GM18502 (cell line): ENCODE results near the gene EFNA5.

Source experiments
- ATAC-seq: cut with Tn5 transposase; IDR thresholded peaks from one replicate; pipeline ENCODE4 v1.9.1; 2021; ENCODE audit warnings: mild to moderate bottlenecking; ENCODE audit not compliant: unreplicated experiment, poor library complexity

The EFNA5 gene

DNA sequence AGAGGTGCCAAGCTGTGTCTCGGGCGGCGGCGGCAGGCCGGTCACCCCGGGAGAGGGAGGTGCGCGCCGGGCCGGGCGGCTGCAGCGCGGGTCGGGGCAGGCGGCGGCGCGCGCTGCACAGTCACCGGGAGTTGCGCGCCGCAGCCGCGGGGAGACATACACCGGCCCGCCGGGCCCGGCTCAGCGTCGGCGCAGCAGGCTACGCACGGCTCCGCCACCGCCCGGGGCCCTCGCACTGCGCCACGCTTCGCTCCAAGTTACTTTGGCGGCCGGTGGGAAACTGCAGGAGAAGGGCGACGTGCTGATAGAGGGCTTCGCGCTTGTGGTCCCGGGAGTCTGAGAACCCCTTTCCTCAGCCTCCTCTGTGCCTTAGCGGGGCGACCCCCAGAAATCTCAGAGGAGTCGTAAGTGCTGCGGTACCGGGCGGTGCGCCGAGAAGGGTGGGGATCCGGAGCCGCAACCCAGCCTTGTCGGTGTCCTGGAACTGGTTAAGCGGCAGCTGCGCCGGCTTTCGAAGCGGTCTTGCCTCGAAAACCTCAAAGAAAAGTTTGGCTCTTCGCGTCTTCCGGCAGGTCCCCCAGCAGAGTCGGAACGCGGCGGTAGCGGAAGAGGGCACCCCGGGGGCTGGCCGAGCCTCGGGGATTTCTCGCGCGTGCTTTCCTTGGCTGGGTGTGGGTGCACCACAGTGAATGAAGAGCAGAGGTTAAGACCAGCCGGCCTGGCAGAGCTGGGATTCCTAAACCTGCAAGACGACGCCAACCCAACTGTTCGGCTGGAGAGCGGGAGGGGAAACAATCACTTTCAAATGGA is at the start of gene EFNA5:
Gene EFNA5 (minus strand): TSS at position 6 of the 810 bp plus-strand sequence.
- peak; percentile 34 for ATAC-seq

DNA sequence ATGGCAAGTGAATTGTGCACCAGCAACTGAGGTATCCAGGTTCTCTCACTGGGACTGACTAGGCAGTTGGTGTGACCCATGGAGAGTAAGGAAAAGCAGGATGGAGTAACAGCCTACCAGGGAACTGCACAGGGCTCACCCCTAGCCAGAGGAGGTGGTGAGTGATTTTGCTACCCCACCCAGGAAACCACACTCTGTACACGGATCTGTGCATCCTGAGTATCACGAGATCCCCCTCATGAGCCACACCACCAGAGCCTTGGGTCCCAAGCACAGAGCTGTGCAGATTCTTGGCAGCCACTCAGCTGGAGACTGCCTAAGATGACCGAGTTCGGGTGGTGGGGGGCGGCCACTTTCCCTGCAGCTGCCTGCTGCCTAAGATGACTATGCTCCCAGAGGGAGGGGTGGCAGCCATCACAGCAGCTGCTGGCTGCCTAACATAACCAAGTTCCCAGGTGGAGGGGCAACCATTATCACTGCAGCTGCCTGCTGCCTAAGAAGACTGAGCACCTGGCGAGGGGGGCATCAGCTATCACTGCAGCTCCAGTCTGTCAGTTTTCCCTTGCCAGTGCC is 48.4 kb upstream of the EFNA5 start:
- no peak for ATAC-seq

DNA sequence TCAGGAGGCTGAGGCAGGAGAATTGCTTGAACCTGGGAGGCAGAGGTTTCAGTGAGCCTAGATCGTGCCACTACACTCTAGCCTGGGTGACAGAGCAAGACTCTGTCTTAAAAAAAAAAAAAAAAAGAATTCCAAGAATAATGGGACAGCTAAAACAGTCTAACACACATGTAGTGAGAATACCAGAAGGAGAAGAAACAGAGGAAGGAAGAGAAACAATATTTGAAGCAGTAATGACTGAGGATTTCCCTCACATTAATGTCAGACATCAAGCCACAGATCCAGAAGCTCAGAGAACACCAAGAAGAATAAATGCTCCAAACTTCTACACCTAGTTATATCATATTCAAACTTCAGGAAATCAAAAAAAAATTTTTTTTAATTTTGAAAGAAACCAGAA is 47.1 kb upstream of the EFNA5 start:
- ATAC-seq = no peak

DNA sequence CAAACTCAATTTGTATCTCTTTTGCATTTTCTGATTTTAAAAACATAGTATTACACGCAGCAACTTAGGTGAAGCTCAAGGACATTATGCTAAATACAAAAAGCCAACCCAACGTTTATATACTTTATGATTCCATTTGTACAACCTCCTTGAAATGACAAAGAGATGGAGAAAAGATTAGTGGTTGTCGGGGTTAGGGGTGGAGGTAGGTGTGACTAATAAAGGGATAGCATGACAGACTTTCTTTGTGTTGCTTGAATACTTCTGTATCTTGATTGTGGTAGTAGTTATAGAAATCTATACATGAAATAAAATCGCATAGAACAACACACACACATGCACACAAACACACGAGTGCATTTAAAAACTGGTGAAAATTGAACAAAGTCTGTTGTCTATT is 42.5 kb upstream of the EFNA5 start:
- no peak for ATAC-seq

DNA sequence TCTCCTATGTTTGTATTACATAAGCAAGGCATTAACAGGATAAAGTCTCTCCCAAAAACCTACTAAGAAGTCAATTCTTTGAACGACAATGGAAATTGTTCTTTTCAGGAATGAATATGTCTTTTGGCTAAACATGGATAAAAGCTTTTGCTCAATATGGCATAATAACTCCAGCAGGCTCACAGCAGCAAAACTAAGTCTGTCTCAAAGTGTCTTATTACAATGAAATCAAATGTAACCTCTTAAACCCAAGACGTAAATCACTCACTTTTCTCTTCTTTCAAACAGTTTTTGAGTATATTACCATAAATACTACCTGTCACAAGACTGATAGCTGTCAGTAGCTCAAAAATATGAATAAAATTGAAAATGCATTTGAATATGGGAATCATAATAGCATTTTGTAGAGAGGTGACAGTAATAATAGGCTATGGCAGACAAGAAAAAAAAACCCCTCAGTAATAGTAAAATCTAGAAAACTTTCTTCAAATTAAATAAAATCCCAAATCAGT is 41.7 kb upstream of the EFNA5 start:
- ATAC-seq = no peak

DNA sequence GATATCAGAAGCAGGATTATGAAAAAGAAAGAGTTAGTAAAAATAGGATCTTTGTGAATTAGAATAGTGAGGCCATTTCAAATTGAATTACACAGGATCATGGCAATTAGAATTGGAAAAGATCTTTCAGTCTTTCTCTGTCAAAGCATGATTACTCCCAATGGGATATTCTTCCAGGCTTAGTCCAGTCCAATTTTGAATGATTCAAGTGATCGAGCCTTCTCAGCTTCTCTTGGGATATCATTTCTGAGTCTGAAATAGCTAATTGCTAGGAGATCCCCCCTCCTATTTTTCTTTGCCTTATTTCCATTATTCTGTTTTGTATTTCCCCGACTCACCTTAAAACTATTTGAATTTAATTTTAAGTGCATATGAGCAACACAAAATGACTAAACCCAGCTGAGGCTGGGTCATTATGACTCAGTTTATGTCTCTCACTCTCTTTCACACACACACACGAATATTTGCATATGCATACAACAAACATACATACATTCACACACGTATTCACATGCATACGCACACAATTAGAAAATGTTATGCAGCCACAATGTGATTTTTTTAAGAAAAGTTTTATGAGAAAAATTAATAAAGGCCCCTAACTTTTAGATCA is 34.8 kb upstream of the EFNA5 start:
- no peak for ATAC-seq

DNA sequence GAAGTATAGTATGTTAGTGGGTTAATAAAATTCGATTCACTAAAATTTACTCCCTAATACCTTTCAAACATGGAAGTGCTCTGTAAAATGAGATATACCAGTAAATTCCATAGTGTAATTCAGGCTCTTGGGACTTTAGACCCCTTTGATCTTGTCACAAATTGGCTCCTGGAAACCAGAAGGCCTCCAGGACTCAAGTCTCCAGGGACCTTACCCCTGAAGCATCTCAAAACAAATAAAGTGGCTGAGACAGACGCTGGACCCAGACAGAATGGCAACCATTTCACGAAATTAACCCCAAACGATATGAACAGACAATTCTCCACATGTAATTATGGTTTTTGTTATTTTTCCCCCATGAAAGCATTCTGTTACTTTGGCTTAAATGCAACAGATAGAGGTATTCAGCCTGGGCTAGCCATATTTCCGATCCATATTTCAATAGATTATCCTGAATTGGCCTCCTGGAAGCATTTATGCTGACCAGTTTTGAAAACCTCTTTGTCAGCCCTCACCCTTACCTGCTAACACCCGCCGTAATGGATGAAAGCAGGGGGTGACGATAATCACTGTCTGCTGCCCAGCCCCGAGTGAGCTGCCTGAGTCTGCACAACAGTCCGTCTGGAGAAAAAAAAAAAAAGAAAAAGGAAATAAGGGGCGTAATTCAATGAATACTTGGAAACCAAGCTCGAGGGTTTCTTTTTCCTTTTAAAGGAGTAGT is 34.1 kb upstream of the EFNA5 start:
- no peak for ATAC-seq

DNA sequence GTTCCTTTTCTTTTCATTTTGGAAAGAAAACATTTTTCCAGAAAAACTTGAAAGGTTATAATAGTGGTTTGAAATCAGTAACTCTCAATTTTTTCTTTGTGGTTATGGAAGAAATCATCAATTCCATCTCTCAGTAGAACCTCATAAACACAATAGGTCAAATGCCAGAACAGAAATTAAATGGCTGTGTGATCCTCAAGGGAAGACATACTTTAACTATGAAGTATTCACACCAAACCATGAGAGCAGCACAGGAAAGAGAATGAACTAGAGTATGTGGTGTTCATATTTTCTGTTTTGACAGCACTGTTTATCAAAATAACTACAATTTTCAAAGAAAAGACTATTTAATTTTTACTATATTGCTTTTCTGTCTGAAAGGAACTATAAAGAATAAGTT is 29.7 kb upstream of the EFNA5 start:
- no peak for ATAC-seq

DNA sequence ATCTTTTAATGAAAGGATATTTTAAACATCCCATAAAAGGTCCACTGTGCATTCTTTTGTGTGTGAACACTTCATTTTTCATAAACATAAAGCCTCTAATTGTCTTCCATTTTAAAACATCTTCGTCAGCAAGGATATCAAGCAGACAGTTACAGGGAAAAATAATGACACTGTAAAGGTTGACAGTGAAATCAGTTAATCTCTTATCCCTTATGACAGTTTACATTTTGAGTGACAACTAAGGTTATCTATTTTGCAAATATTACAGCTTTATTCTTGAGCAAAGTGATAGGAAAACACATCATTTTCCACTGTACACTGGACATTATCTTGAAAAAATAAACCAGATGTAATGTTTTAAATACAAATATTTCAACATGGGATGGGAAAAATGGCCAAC is 28.7 kb upstream of the EFNA5 start:
- ATAC-seq = no peak

DNA sequence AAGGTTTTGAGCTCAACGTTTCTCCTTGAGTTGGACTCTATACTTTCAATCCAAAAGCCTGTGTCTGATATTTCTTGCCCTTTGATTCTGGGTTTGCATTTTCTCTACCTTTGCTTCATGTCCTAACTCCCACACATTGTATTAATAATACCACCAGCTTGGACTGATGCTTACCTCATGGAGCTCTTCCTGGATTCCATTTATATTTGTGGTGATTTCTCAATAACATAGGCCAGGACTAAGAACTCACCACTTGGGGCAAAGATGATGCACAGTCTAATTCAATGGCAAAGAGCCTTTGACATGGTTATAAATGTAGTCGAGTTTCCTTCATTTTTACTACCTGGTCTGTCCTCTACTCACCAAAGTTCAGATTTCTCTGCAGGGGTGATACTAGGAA is 27.5 kb upstream of the EFNA5 start:
- no peak for ATAC-seq

DNA sequence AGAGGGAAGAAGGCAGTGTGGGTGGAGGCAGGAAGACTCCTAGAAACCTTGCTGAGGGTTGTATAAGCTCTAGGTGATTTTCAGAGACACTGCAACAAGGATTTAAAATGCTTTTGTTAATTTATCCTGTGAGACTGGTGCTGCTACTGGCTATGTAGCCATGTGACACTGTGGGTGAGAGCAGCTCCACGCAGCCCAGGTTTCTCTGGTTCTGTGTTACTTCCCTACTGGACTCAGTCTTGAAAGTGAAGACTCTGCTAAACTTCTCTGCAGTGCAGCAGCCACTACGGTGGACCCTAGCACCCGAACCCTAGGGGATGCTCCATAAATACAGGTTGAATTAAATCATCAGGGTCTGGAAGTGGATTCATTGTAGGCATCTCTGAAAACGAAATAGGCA is 25.8 kb upstream of the EFNA5 start:
- ATAC-seq = no peak

DNA sequence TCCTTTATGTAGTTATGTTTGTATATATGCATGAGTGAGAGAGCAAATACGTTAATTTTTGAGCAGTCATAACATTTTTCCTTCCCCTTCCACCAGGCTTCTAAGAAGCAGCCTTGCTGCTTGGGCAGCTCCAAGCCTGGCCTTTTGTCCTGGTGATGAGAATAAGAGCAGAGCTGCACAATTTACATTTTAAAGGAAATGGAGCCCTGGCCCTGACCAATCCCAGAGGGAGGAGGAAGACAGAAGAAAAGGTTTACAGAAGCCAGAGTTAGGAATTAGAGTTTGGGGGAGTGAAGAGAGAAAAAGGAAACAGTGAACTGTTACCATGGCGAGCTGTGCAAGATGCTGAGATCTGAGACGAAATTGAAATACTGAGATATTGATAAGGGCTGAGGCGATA is 25.3 kb upstream of the EFNA5 start:
- ATAC-seq = no peak

DNA sequence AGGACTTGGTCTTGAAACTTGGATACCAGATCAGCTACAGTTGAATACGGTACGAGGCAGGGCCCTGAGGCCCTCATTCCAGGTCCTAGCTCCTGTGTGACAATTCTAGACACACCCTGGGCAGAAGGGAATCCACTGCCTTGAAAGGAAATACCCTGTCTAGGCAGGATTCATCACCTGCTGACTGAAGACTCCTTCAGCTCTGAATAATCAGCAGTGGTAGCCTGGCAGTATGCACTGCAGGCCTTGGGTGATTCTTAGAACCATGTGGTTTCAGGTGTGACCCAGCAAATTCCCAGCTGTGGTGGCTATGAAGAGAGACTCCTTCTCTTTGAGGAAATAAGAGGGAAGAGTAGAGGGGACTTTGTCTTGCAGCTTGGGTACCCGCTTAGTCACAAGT is 17.2 kb upstream of the EFNA5 start:
- no peak for ATAC-seq

DNA sequence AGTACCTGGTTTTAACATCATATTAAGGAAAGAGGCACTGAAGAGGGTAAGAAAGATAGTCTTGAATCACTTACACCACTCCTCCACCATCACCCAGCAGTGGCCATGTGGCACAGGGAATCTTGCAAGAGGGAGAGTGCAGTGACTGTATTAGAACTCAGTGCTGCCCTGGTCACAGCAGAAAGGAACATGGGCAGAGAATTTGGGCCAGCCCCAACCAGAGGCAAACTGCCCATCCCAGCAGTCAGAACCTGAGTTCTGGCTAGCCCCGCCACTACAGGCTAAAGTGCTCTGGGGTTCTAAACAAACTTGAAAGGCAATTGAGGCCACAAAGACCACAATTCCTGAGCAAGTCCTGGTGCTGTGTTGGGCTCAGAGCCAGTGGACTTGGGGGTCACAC is 16.7 kb upstream of the EFNA5 start:
- no peak for ATAC-seq

DNA sequence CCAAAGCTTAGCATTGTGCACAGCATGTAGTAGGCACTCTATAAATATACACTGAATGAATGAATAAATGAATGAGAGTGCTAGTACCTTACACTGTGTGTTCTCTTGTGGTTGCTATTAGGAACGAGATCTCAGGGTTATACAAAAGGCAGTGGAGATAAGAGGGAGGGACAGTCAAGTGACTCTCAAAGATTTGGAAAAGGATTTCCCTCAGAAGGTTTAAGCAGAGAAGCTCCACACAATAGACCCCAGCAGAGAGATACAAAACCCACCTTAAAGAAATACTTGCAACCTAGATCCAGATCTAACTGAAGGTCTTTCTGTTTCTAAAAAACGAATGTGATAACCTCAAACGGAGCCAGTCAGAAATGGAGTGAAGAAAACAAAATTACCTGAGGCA is 11.8 kb upstream of the EFNA5 start:
- ATAC-seq = no peak

DNA sequence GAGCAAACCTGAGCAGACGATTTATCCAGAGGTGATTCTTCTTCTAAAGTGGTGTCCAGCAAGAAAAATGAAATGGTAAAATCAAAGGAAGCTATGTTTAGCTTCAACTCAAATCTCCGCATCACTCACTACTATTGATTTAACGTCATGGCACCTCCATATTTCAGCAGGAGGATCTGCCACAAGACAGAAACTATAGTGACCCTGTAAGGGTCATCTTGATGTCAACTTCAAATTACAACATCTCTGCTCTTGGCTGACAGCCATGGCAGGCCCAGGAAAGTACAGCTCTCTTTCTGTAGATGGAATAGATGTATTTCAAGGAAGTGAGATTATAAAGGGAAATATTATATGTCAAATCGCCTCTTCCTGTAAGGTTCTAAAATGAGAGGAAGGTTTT is 10.1 kb upstream of the EFNA5 start:
- ATAC-seq = no peak

DNA sequence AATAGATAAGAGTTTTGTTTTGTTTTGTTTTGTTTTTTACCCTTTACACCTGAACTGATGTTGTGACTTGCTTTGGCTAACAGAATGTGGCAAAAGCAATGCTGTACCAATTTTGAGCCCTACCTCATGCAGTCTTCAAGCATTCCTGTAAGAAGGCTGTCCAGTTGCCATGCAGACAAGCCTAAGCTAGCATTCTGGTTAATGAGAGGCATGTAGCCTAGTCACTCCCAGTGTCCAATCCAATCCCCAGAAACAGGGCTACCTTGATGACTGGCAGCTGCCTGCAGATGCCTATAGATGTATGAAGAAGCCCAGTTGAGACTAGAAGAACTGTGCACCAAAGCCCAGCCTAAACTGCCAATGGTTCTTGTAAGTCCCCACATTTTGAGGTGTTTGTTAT is 9.4 kb upstream of the EFNA5 start:
- no peak for ATAC-seq

DNA sequence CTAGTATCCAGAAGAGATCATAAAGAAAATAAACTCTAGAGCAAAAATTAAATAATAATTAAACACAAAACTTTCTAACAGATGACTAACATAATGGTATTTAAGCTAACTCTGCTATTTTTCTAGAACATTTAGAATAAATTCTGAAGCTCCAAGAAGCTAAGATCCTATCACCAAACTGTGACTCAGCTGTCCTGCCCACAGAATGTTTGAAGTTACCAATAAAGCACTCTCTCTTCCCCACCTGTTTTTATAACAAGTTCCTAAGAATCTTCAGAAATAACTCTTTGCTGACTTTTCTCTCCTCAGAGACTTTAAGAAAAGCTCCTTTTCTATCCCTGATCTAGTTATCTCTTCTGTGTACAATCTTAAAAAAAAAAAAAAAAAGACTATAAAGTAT is 6.0 kb upstream of the EFNA5 start:
- no peak for ATAC-seq

DNA sequence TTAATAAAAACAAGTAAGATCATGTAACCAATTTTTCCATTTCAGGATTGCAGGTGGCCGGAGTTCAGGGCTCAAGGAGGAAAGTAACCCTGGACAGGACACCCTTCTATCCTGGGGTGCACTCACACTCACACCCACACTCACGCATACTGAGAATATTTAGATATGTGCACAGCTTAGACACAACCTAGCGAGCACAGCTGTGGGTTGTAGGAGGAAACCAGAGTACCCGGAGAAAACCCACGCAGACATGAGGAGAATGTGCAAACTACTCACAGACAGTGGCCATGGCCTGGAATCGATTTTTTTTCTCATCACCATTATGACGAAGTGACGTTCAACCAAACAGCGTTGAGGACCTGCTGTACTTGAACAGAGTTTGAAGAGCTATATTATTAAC is 4.5 kb upstream of the EFNA5 start:
- no peak for ATAC-seq

DNA sequence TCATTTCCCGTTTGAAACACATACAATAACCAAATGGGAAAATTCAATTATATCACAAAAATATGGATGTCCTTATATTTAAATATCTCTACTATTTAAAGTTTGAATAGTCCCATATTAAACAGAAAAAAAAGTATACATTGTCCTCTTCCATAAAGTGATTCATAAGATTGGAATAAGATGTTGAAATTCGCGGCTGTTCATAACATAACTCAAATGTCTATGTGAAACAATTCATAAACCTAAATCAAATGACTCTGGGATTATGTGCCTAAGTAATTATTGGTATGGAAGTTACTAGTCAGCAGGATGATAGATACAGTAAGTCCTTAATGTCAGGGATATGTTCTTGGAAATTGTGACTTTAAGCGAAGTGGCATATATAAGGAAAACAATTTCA is 3.9 kb upstream of the EFNA5 start:
- ATAC-seq = no peak
